CD4-positive, alpha-beta T cell (primary cell): ENCODE measurements around the gene FMN1. TPM values are rescaled to one million over a fixed set of nuclear protein-coding genes. Genes with fewer than 3 reads are reported as not detected.

Source experiments
- ATAC-seq: fragments of 200-7000 bp; cut with Tn5 transposase; one replicate; pipeline ENCODE4 v1.10.0; 2022; ENCODE audit warnings: mild to moderate bottlenecking; ENCODE audit not compliant: poor library complexity
- CTCF ChIA-PET: fragments of 350-600 bp; sonication (Branson Sonifier 250); formaldehyde crosslinking; loops from one replicate; lab custom pipeline; 2021; ENCODE audit warnings: antibody characterized with exemption, inconsistent platforms; lab: Charles Lee
- POLR2A ChIA-PET: fragments of 350-600 bp; sonication (Branson Sonifier 250); formaldehyde crosslinking; loops from one replicate; lab custom pipeline; 2021; ENCODE audit warnings: antibody characterized with exemption, inconsistent platforms; lab: Charles Lee
- DNase-seq, 14 experiments: peaks; one replicate each; pipeline ENCODE4 v3.0.0-alpha.2; 2013 to 2020; ENCODE audit warnings: mixed read lengths in 2 of 14
- H3K27ac ChIP-seq, 2 donors: one replicate each; pipeline versions ENCODE4 v1.5.1 to v1.7.0; 2013; ENCODE audit warnings: low read length in 2 of 2, low read depth in 1 of 2, mild to moderate bottlenecking in 1 of 2
- H3K27me3 ChIP-seq, 2 experiments: 1 replicate in 1 of 2; 2 replicates in 1 of 2; pipeline versions ENCODE4 v1.6.1 to v1.7.0; 2013; ENCODE audit warnings: low read length in 2 of 2, control low read depth in 1 of 2, mild to moderate bottlenecking in 1 of 2, moderate library complexity in 1 of 2; ENCODE audit not compliant: insufficient read depth in 2 of 2, control insufficient read depth in 1 of 2
- H3K36me3 ChIP-seq: one replicate; pipeline ENCODE4 v1.6.1; 2013; ENCODE audit warnings: low read length, control low read depth; ENCODE audit not compliant: insufficient read depth
- H3K4me1 ChIP-seq: one replicate; pipeline ENCODE4 v1.6.1; 2013; ENCODE audit warnings: low read length, control low read depth; ENCODE audit not compliant: insufficient read depth
- H3K4me3 ChIP-seq: one replicate; pipeline ENCODE4 v1.5.1; 2013; ENCODE audit warnings: mild to moderate bottlenecking, low read length, moderate library complexity
- H3K9me3 ChIP-seq, 2 experiments: 1 replicate in 1 of 2; 2 replicates in 1 of 2; pipeline versions ENCODE4 v1.6.1 to v1.7.0; 2013; ENCODE audit warnings: low read length in 2 of 2, mild to moderate bottlenecking in 2 of 2, control low read depth in 1 of 2, moderate library complexity in 1 of 2; ENCODE audit not compliant: control insufficient read depth in 1 of 2, insufficient read depth in 1 of 2
- H3K27ac Mint-ChIP-seq: one replicate; pipeline ENCODE4 v1.8.0; 2020; ENCODE audit warnings: mixed read lengths
- H3K27me3 Mint-ChIP-seq: one replicate; pipeline ENCODE4 v1.8.0; 2021; ENCODE audit warnings: mixed read lengths
- H3K36me3 Mint-ChIP-seq: one replicate; pipeline ENCODE4 v1.8.0; 2021; ENCODE audit warnings: low read depth, mixed read lengths
- H3K4me1 Mint-ChIP-seq: one replicate; pipeline ENCODE4 v1.8.0; 2021; ENCODE audit warnings: low read depth, mixed read lengths
- H3K4me3 Mint-ChIP-seq: one replicate; pipeline ENCODE4 v1.8.0; 2020; ENCODE audit warnings: mild to moderate bottlenecking, mixed read lengths
- H3K9me3 Mint-ChIP-seq: one replicate; pipeline ENCODE4 v1.8.0; 2020; ENCODE audit warnings: mixed read lengths
- CTCF ChIP-seq: fragments of 200-600 bp; IDR thresholded peaks from one replicate; pipeline ENCODE4 v1.8.0; 2022; ENCODE audit warnings: antibody characterized with exemption, mild to moderate bottlenecking
- intact Hi-C, 2 experiments: fragments of 100-400 bp; cut with DNase I in 1 of 2; cut with micrococcal nuclease in 1 of 2; formaldehyde crosslinking; loops; one replicate each; pipeline versions ENCODE4 v1.15.1 to v1.9.0; 2023 to 2025; cut with DNase I, micrococcal nuclease
- total RNA-seq, 174 experiments: library from RNA in 2 of 174; stranded (reverse) in 2 of 174; gene quantifications; one replicate each; pipeline ENCODE4 v1.2.3 and lab custom pipeline; 2021 to 2026

Gene FMN1
- total RNA-seq, 2 experiments from 2014 or later: 0.39 to 0.55 TPM

- no peaks in the 10 kb centered on the region for H3K9me3 Mint-ChIP-seq
- H3K27ac Mint-ChIP-seq: peak overlapping the region; percentile 1
- intact Hi-C loops: no loop called here
- no peaks in the 10 kb centered on the region for H3K36me3 ChIP-seq
- ChIA-PET POLR2A (no interaction called here), CTCF (no interaction called here)
- no peaks in the 10 kb centered on the region for H3K36me3 Mint-ChIP-seq
- DNase-seq: no peak
- no peak for ATAC-seq
- H3K4me3 ChIP-seq: no peak overlapping the region
- no peak overlapping the region for H3K27ac ChIP-seq
- H3K27me3 ChIP-seq: no peaks in the 10 kb centered on the region
- H3K9me3 ChIP-seq: no peaks in the 10 kb centered on the region
- H3K27me3 Mint-ChIP-seq: peaks cover 9% of the 10 kb centered on the region
- peaks cover 18% of the 10 kb centered on the region for H3K4me1 Mint-ChIP-seq
- no peak overlapping the region for H3K4me3 Mint-ChIP-seq
- peaks cover 13% of the 10 kb centered on the region for H3K4me1 ChIP-seq
- TF ChIP-seq CTCF: no peak
These were observed 125.4 kb downstream of the FMN1 start for GRCh38 chr15:33069161-33069560.

- TF ChIP-seq CTCF: no peak
- Histone ChIP-seq H3K4me3 (no peak overlapping the region), H3K4me1 (peaks cover 13% of the 10 kb centered on the region), H3K9me3 (no peaks in the 10 kb centered on the region), H3K27me3 (no peaks in the 10 kb centered on the region), H3K36me3 (no peaks in the 10 kb centered on the region), H3K27ac (no peak overlapping the region)
- no peaks in the 10 kb centered on the region for H3K36me3 Mint-ChIP-seq
- peaks cover 9% of the 10 kb centered on the region for H3K27me3 Mint-ChIP-seq
- CTCF ChIA-PET: no interaction called here
- intact Hi-C loops: no loop called here
- H3K4me3 Mint-ChIP-seq: peak overlapping the region; percentile 70
- POLR2A ChIA-PET: no interaction called here
- peak in 2 of 14 experiments; percentile 5 to 35 for DNase-seq
- peak; percentile 52 for ATAC-seq
- no peaks in the 10 kb centered on the region for H3K9me3 Mint-ChIP-seq
- H3K4me1 Mint-ChIP-seq: peaks cover 18% of the 10 kb centered on the region
- peak overlapping the region; percentile 12 for H3K27ac Mint-ChIP-seq
These were observed 126.0 kb downstream of the FMN1 start for GRCh38 chr15:33068511-33068990.

- no peaks in the 10 kb centered on the region for H3K9me3 Mint-ChIP-seq
- no peak for TF ChIP-seq CTCF
- peak overlapping the region; percentile 70 for H3K4me3 Mint-ChIP-seq
- peaks cover 18% of the 10 kb centered on the region for H3K4me1 Mint-ChIP-seq
- POLR2A ChIA-PET: no interaction called here
- CTCF ChIA-PET: no interaction called here
- Histone ChIP-seq H3K27me3 (no peaks in the 10 kb centered on the region), H3K36me3 (no peaks in the 10 kb centered on the region), H3K4me3 (peak overlapping the region; percentile 26), H3K9me3 (no peaks in the 10 kb centered on the region), H3K27ac (no peak overlapping the region), H3K4me1 (peaks cover 13% of the 10 kb centered on the region)
- intact Hi-C loops: no loop called here
- DNase-seq (peak in 3 of 14 experiments; percentile 30 to 47 (median 38)), ATAC-seq (no peak)
- H3K27ac Mint-ChIP-seq: peak overlapping the region; percentile 12
- no peaks in the 10 kb centered on the region for H3K36me3 Mint-ChIP-seq
- peaks cover 6% of the 10 kb centered on the region for H3K27me3 Mint-ChIP-seq
These were observed 126.5 kb downstream of the FMN1 start for GRCh38 chr15:33068007-33068481.
